ENCODE measurements around the gene WSCD1.

DNA sequence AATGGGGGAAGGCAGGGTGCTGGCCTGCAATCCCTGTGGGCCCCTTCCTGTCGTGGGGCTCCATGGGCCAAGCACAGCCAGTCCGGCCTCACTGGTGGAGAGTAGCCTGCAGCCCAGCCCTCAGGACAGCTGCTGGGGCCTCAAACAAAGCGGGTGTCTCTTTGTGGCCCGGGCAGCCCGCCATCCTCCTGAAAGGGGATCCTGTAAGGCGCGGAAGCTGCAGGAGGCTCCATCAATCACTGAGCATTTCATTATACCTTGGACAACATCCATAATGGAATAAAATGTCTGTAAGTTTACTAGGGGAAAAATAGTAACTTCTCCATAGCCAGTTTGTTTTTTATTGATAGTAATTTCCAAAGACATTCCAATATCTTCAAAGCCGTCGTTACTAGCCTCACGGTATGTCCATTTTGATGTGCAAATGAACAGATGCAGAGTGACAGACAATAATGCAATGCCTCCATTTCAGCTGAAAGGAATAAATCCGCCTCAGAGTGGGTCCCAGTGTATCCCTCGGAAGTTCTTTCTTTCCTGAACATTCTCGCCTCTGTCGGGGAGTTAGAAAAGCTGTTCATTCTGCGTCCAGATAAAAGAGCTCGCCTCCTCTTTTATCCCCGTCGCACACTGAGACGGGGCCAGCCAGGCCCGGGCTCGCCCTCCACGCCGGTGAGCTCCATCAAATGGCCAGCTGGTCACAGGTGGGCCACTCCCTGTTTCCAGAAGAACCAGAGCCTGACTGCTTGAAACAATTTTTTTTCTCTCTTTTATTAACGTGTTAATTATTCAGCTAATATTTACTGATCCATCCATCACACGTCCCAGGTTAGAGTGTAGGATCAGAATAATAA is 14.4 kb downstream of the WSCD1 start:
- TF ChIP-seq SIN3A (IDR thresholded peaks at IDR 0.05; ENCODE audit: borderline replicate concordance, insufficient read depth, low read length) (no peak), TAF1 (IDR thresholded peaks at IDR 0.05; ENCODE audit: borderline replicate concordance, insufficient read depth, low read length) (no peak)
- TF ChIP-seq, protein P1, sequence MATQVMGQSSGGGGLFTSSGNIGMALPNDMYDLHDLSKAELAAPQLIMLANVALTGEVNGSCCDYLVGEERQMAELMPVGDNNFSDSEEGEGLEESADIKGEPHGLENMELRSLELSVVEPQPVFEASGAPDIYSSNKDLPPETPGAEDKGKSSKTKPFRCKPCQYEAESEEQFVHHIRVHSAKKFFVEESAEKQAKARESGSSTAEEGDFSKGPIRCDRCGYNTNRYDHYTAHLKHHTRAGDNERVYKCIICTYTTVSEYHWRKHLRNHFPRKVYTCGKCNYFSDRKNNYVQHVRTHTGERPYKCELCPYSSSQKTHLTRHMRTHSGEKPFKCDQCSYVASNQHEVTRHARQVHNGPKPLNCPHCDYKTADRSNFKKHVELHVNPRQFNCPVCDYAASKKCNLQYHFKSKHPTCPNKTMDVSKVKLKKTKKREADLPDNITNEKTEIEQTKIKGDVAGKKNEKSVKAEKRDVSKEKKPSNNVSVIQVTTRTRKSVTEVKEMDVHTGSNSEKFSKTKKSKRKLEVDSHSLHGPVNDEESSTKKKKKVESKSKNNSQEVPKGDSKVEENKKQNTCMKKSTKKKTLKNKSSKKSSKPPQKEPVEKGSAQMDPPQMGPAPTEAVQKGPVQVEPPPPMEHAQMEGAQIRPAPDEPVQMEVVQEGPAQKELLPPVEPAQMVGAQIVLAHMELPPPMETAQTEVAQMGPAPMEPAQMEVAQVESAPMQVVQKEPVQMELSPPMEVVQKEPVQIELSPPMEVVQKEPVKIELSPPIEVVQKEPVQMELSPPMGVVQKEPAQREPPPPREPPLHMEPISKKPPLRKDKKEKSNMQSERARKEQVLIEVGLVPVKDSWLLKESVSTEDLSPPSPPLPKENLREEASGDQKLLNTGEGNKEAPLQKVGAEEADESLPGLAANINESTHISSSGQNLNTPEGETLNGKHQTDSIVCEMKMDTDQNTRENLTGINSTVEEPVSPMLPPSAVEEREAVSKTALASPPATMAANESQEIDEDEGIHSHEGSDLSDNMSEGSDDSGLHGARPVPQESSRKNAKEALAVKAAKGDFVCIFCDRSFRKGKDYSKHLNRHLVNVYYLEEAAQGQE (IDR thresholded peaks at IDR 0.05; ENCODE audit: insufficient read depth in 1 of 2, low read depth in 2 of 2, low read length in 2 of 2) = no peak
